HepG2 (cell line): Measurements from ENCODE around the gene MAP2K1. TPM values are rescaled to one million over a fixed set of nuclear protein-coding genes. Genes with fewer than 3 reads are reported as not detected.

ENCODE experiments used
- ASH2L ChIP-seq: fragments of 300-600, 200-600 bp; sonication (generic); IDR thresholded peaks from 2 replicates; pipeline ENCODE4 v1.7.0; 2017; ENCODE audit warnings: low read depth, mild to moderate bottlenecking, moderate library complexity, mixed read lengths, low read length; ENCODE audit not compliant: insufficient read length
- GATAD2A ChIP-seq: IDR thresholded peaks from 2 replicates; pipeline ENCODE4 v1.6.1; 2016
- GTF3A ChIP-seq: sonication (generic); formaldehyde crosslinking; conservative IDR thresholded peaks from 2 replicates; pipeline ENCODE4 v1.4.0; 2020; ENCODE audit warnings: mild to moderate bottlenecking, missing genetic modification reagents
- HOXA7 ChIP-seq: sonication (generic); formaldehyde crosslinking; IDR thresholded peaks from 2 replicates; pipeline ENCODE4 v1.8.1; 2022; ENCODE audit warnings: mild to moderate bottlenecking, missing genetic modification reagents, moderate library complexity
- MIER2 ChIP-seq: IDR thresholded peaks from 2 replicates; pipeline ENCODE4 v1.6.1; 2016; ENCODE audit warnings: missing biosample characterization, missing genetic modification reagents
- MIER3 ChIP-seq: IDR thresholded peaks from 2 replicates; pipeline ENCODE4 v1.6.1; 2016; ENCODE audit warnings: missing compliant biosample characterization, borderline replicate concordance
- MYC ChIP-seq: sonication (generic); formaldehyde crosslinking; IDR thresholded peaks from 2 replicates; pipeline ENCODE4 v1.9.0; 2021; ENCODE audit warnings: missing genetic modification reagents, borderline replicate concordance
- PHF8 ChIP-seq: sonication (generic); formaldehyde crosslinking; IDR thresholded peaks from 2 replicates; pipeline ENCODE4 v1.5.0; 2020; ENCODE audit warnings: missing genetic modification reagents
- SIN3B ChIP-seq: fragments of 150-350 bp; IDR thresholded peaks from 2 replicates; pipeline ENCODE4 v1.6.1; 2014; ENCODE audit warnings: low read length
- TOPORS ChIP-seq: sonication (generic); formaldehyde crosslinking; IDR thresholded peaks from 2 replicates; pipeline ENCODE4 v1.8.0; 2023; ENCODE audit warnings: mild to moderate bottlenecking, missing genetic modification reagents
- ZNF224 ChIP-seq: sonication (generic); formaldehyde crosslinking; IDR thresholded peaks from 2 replicates; pipeline ENCODE4 v1.5.0; 2020; ENCODE audit warnings: mild to moderate bottlenecking, missing genetic modification reagents
- ZNF44 ChIP-seq: sonication (generic); formaldehyde crosslinking; IDR thresholded peaks from 2 replicates; pipeline ENCODE4 v1.5.1; 2020; ENCODE audit warnings: mild to moderate bottlenecking, missing genetic modification reagents
- ZNF792 ChIP-seq: IDR thresholded peaks from 2 replicates; pipeline ENCODE4 v1.6.1; 2016
- ZNF83 ChIP-seq: sonication (generic); formaldehyde crosslinking; IDR thresholded peaks from 2 replicates; pipeline ENCODE4 v1.4.0; 2020; ENCODE audit warnings: missing genetic modification reagents, mild to moderate bottlenecking, borderline replicate concordance
- polyA plus RNA-seq, 8 experiments: library from polyadenylated mRNA; depleted of rRNA in 3 of 8; stranded (reverse) in 7 of 8; unstranded in 1 of 8; fragments of >200 nt; fragmentation: Illumina TruSeq in 4 of 8; extraction: Trizol in 4 of 8; gene quantifications; 2 replicates each; pipeline versions ENCODE4 v1.2.1 to v1.2.3, GENCODE V29; 2011 to 2016; ENCODE audit warnings: low read depth in 4 of 8, missing spikeins in 1 of 8, mixed read lengths in 1 of 8; ENCODE audit not compliant: insufficient read depth in 1 of 8
- total RNA-seq, 5 experiments: library from RNA; depleted of rRNA; stranded (reverse); fragments of >200 nt; fragmentation: Illumina TruSeq; extraction: Trizol; gene quantifications; 2 replicates each; pipeline ENCODE4 v1.2.3, GENCODE V29; 2016; ENCODE audit warnings: low read depth in 1 of 5
- TF ChIP-seq, protein P1 (sequence below): sonication (generic); formaldehyde crosslinking; IDR thresholded peaks from 2 replicates; pipeline ENCODE4 v1.4.0; 2020; ENCODE audit warnings: missing genetic modification reagents
- TF ChIP-seq, protein P2 (sequence below): sonication (generic); formaldehyde crosslinking; IDR thresholded peaks from 2 replicates; pipeline ENCODE4 v1.8.1; 2023; ENCODE audit warnings: missing genetic modification reagents, inconsistent platforms, borderline replicate concordance
- TF ChIP-seq, protein P3 (sequence below): sonication (generic); formaldehyde crosslinking; IDR thresholded peaks from 2 replicates; pipeline ENCODE4 v1.4.0; 2020; ENCODE audit warnings: mild to moderate bottlenecking, missing genetic modification reagents
- TF ChIP-seq, protein P4 (sequence below): sonication (generic); formaldehyde crosslinking; IDR thresholded peaks from 2 replicates; pipeline ENCODE4 v1.5.0; 2020; ENCODE audit warnings: mild to moderate bottlenecking, missing genetic modification reagents

Gene MAP2K1
- total and polyA plus RNA-seq, 2 of the 13 experiments (the other 11 are each of a cell fraction or from before 2014, with no cell fraction given) = 24.1 to 49.2 TPM

DNA sequence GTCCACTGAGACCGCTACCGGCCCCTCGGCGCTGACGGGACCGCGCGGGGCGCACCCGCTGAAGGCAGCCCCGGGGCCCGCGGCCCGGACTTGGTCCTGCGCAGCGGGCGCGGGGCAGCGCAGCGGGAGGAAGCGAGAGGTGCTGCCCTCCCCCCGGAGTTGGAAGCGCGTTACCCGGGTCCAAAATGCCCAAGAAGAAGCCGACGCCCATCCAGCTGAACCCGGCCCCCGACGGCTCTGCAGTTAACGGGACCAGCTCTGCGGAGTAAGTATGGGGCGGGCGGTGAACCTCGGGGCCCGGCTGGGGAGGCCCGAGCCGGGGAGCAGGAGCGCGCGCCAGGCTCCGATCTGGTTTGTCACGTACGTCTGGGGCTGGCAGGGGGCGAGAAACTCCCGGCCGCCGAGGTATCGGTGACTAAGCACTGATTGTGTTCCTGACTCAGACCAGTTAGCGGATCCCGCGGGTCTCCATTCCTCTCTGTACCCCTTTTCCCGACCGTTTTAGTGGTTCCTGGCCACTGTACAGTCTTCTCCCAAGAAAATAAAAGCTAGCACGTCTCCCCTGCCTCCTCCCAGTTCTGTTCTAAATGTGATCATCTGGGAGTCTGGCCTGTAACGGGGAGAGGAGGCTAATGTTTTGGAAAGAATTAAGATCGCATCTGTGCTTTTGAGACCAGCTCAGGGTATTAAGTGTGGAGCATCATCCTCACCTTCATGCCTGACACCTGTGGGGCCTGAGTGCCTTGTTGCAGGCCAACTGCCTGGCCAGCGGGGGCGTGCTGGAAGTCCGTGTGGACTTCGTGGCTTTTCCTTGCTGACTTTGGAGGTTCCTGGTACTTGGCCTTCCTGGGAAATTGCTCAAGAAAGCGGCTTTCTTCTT is 691 bp downstream of the MAP2K1 start (continued):
- TF ChIP-seq ZNF224 (CRISPR knock-in tag) = 0 out of 2 replicates have a peak, but pooled peaks have one; percentile 58
- TF ChIP-seq GTF3A (CRISPR knock-in tag) = 0 out of 2 replicates have a peak, but pooled peaks have one; percentile 23
- no peak for TF ChIP-seq ZNF44 (CRISPR knock-in tag)
- TF ChIP-seq, protein P1, sequence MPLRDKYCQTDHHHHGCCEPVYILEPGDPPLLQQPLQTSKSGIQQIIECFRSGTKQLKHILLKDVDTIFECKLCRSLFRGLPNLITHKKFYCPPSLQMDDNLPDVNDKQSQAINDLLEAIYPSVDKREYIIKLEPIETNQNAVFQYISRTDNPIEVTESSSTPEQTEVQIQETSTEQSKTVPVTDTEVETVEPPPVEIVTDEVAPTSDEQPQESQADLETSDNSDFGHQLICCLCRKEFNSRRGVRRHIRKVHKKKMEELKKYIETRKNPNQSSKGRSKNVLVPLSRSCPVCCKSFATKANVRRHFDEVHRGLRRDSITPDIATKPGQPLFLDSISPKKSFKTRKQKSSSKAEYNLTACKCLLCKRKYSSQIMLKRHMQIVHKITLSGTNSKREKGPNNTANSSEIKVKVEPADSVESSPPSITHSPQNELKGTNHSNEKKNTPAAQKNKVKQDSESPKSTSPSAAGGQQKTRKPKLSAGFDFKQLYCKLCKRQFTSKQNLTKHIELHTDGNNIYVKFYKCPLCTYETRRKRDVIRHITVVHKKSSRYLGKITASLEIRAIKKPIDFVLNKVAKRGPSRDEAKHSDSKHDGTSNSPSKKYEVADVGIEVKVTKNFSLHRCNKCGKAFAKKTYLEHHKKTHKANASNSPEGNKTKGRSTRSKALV (CRISPR knock-in tag) = 0 out of 2 replicates have a peak, but pooled peaks have one; percentile 4
- TF ChIP-seq MIER2 (CRISPR knock-in tag) = no peak
- TF ChIP-seq, protein P2, sequence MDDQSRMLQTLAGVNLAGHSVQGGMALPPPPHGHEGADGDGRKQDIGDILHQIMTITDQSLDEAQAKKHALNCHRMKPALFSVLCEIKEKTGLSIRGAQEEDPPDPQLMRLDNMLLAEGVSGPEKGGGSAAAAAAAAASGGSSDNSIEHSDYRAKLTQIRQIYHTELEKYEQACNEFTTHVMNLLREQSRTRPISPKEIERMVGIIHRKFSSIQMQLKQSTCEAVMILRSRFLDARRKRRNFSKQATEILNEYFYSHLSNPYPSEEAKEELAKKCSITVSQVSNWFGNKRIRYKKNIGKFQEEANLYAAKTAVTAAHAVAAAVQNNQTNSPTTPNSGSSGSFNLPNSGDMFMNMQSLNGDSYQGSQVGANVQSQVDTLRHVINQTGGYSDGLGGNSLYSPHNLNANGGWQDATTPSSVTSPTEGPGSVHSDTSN (CRISPR knock-in tag) = no peak
- TF ChIP-seq ZNF83 = no peak
- TF ChIP-seq HOXA7 (CRISPR knock-in tag) = no peak
- TF ChIP-seq ASH2L = peak; percentile 14
- no peak for TF ChIP-seq SIN3B
- peak; percentile 62; the same call in 1 of the 2 replicates for TF ChIP-seq MYC (CRISPR knock-in tag)
- TF ChIP-seq, protein P3, sequence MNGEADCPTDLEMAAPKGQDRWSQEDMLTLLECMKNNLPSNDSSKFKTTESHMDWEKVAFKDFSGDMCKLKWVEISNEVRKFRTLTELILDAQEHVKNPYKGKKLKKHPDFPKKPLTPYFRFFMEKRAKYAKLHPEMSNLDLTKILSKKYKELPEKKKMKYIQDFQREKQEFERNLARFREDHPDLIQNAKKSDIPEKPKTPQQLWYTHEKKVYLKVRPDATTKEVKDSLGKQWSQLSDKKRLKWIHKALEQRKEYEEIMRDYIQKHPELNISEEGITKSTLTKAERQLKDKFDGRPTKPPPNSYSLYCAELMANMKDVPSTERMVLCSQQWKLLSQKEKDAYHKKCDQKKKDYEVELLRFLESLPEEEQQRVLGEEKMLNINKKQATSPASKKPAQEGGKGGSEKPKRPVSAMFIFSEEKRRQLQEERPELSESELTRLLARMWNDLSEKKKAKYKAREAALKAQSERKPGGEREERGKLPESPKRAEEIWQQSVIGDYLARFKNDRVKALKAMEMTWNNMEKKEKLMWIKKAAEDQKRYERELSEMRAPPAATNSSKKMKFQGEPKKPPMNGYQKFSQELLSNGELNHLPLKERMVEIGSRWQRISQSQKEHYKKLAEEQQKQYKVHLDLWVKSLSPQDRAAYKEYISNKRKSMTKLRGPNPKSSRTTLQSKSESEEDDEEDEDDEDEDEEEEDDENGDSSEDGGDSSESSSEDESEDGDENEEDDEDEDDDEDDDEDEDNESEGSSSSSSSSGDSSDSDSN (CRISPR knock-in tag) = peak; percentile 30; the same call in 1 of the 2 replicates
- TF ChIP-seq MIER3 = no peak
- TF ChIP-seq ZNF792 = 0 out of 2 replicates have a peak, but pooled peaks have one; percentile 32
- peak; percentile 37; the same call in 1 of the 2 replicates for TF ChIP-seq GATAD2A (CRISPR knock-in tag)
- peak; percentile 16 for TF ChIP-seq PHF8 (CRISPR knock-in tag)
- TF ChIP-seq, protein P4, sequence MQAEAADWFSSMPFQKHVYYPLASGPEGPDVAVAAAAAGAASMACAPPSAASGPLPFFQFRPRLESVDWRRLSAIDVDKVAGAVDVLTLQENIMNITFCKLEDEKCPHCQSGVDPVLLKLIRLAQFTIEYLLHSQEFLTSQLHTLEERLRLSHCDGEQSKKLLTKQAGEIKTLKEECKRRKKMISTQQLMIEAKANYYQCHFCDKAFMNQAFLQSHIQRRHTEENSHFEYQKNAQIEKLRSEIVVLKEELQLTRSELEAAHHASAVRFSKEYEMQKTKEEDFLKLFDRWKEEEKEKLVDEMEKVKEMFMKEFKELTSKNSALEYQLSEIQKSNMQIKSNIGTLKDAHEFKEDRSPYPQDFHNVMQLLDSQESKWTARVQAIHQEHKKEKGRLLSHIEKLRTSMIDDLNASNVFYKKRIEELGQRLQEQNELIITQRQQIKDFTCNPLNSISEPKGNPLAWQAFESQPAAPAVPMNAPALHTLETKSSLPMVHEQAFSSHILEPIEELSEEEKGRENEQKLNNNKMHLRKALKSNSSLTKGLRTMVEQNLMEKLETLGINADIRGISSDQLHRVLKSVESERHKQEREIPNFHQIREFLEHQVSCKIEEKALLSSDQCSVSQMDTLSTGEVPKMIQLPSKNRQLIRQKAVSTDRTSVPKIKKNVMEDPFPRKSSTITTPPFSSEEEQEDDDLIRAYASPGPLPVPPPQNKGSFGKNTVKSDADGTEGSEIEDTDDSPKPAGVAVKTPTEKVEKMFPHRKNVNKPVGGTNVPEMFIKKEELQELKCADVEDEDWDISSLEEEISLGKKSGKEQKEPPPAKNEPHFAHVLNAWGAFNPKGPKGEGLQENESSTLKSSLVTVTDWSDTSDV (CRISPR knock-in tag) = peak; percentile 38; the same call in 1 of the 2 replicates
- TF ChIP-seq TOPORS (CRISPR knock-in tag) = no peak
